Fibroblast of lung (primary cell): Measurements from ENCODE around the gene SNX18.

Experiments
- CTCF ChIP-seq, 2 donors: IDR thresholded peaks in 1 of 2; conservative IDR thresholded peaks in 1 of 2; 1 replicate in 1 of 2; 2 replicates in 1 of 2; pipeline ENCODE4 v1.5.1; 2011 to 2012; ENCODE audit warnings: low read length in 2 of 2, control low read depth in 1 of 2, inconsistent platforms in 1 of 2, low read depth in 1 of 2, mild to moderate bottlenecking in 1 of 2
- EZH2 ChIP-seq: IDR thresholded peaks from 2 replicates; pipeline ENCODE4 v1.5.1; 2012; ENCODE audit warnings: low read length, control low read depth, mild to moderate bottlenecking; ENCODE audit errors: missing control alignments

- no peak for TF ChIP-seq CTCF (conservative IDR thresholded peaks at IDR 0.05 in 1 of 2, IDR thresholded peaks at IDR 0.05 in 1 of 2; ENCODE audit: low read depth in 1 of 2, low read length in 2 of 2)
- no peak for TF ChIP-seq EZH2
Measured at GRCh38 chr5:54520940-54521339, 3.4 kb downstream of the SNX18 start.
